Myocyte (in vitro differentiated cells): ENCODE measurements around the gene OR10T2. TPM values are rescaled to one million over a fixed set of nuclear protein-coding genes. Genes with fewer than 3 reads are reported as not detected.
"Not testable (repeated sequence)": the region's sequence is repeated elsewhere in the genome, so short reads cannot be mapped to it uniquely, and the experiment has no call there.

Source experiments
- DNase-seq: peaks from one replicate; pipeline ENCODE4 v3.0.0-alpha.2; 2012; ENCODE audit warnings: low read depth
- polyA plus RNA-seq: library from polyadenylated mRNA; unstranded; fragments of >200 nt; gene quantifications from one replicate; pipeline ENCODE4 v1.2.1, GENCODE V29; 2012; ENCODE audit warnings: missing spikeins
- total RNA-seq: library from RNA; depleted of rRNA; stranded (reverse); fragments of >200 nt; gene quantifications from 2 replicates; pipeline ENCODE4 v1.2.3, GENCODE V29; 2014

Gene OR10T2, protein sequence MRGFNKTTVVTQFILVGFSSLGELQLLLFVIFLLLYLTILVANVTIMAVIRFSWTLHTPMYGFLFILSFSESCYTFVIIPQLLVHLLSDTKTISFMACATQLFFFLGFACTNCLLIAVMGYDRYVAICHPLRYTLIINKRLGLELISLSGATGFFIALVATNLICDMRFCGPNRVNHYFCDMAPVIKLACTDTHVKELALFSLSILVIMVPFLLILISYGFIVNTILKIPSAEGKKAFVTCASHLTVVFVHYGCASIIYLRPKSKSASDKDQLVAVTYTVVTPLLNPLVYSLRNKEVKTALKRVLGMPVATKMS
- total RNA-seq = not detected in 2 replicates
- not detected for polyA plus RNA-seq

- peak; percentile 36 for DNase-seq
Observed at GRCh38 chr1:158398818-158399514, at the start of gene OR10T2. Gene OR10T2 (minus strand): TSS chr1:158399466. CDS start chr1:158399466, 0 bp downstream.

DNA sequence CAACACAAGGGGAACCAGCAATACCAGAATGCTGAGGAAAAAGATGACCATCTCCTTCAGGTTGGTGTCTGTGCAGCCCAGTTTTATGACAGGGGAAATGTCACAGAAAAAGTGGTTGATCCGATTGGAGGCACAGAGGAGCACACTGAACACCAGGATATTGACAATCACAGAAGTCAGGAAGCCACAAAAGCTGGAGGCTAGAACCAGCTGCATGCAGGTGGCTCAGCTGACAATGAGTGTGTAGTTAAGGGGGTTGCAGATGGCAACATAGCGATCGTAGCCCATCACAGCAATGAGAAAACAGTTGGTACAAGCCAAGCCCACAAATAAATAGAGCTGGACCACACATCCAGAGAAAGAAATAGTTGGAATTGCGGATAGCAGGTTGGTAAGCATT is 46.1 kb upstream of the OR10T2 start:
- DNase-seq = no peak

DNA sequence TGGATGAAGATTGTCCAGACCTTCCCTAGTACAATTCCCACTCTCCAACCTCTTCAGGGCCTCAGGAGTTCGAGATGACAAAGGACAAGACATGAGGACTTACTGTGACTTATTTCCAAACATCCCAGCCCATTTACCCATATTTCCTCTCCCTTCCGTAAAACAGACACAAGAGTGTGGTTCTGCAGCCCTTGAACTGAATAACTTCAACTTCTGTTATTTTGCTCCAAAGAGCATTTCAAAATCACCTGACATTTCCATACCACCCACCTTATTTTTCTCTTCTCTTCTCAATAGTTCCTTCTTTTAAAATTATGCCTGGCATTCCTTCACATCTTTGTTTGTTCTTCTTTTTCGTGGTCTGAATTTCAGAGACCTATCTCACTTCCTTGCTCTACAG is 35.5 kb upstream of the OR10T2 start:
- DNase-seq = no peak

- DNase-seq = not testable (repeated sequence)
Observed at GRCh38 chr1:158430163-158430562, 30.9 kb upstream of the OR10T2 start.

DNA sequence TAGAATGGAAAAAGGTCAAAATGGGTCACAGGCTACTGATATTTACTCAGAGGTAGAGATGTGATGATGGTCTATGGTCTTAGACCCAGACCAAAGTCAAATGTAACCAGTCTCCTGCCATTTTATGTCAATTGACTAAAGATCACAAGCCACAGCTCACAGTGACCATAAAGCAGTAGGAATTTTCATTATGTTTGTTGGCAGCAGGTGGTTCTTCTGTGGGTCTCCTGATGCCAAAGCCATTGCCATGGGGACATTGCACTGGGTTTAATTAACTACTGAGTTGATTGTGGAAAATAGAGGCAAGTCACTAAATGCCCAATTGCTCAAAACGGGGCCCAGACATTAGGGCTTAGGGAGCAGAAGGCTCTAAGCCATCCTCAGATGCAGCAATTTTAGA is 26.9 kb upstream of the OR10T2 start, which contains the start of gene OR10K2:
OR10K2 (minus strand) TSS at position 101 of the 400 bp plus-strand sequence. CDS start 5,371 bp downstream, outside the sequence.
- no peak for DNase-seq

DNA sequence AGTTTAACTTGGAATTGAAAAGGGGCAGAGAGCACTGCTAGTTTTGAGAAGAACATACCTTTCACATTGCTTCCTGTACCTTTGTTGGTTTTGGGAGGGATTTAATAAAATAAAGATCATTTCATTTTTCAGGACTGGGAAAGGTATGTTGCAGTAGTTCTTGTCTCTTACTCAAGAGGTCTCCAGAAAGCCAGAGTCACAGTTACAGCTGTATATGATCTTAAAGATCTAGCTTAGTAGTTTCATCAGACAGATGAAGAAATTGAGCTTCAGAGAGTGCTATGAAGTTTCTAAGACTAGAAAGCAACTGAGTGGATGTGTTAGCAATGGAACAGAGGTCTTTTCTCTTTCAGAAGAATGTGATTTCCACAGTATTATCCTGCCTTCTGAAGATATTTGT is 25.8 kb upstream of the OR10T2 start:
- no peak for DNase-seq

DNA sequence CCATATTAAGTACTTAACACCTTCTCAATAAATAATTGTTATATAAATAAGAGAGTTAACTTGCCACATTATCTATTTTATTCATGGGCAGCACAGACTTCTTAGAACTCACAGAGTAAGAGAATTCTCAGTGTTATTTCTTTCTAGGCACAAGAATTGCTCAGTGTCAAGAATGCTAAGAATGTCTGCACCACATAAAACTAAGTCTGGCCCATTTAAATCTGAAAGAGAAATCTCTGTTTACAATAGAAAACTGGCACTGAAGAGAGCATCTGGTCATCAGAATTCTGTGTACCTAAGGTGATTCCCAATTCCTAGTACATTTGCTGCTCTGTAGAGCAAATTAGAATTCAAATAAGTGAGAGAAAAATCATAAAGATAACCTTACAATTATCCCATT is 22.9 kb upstream of the OR10T2 start:
- DNase-seq = no peak

DNA sequence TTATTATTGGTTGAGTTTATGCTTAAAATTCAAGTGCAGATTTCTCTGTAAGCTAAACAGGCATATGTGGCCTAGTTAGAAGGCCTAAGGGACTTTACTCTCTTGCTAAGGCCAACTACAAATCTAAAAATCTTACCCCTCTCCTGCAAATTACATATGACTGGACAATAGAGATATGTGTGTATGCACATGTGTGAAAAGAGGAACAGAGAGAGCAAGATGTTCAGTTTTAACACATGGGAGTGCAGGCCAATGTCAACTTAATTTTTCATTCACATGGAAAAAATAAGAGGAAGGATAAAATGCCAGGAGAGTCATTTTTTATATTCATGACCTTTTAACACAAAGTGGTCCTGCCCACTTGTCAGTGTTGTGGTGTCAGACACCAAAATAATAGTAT is 18.3 kb upstream of the OR10T2 start:
- DNase-seq = no peak

GRCh38 chr1:158414651-158415345 is 15.5 kb upstream of the OR10T2 start:
- no peak for DNase-seq

- DNase-seq = no peak
Observed at GRCh38 chr1:158407092-158407491, 7.8 kb upstream of the OR10T2 start.

DNA sequence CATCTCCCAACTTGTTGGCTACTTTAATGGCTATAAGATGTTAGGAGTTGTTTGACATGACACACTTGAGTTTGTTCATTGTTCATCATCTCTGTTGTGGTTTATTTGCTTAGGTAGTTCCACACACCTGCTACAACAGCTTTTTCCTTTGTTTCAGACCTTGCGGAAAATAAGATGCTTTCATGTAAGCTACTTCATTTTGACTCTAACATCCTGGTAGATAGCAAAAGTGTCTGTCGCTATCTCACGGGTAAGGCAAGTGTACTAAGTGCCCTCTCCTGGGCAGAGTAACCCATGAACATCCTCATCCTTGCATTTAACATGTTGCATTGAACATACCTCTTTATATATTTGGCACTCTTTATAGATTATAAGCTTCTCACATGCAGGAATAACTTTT is 1.6 kb upstream of the OR10T2 start:
- DNase-seq = no peak

DNA sequence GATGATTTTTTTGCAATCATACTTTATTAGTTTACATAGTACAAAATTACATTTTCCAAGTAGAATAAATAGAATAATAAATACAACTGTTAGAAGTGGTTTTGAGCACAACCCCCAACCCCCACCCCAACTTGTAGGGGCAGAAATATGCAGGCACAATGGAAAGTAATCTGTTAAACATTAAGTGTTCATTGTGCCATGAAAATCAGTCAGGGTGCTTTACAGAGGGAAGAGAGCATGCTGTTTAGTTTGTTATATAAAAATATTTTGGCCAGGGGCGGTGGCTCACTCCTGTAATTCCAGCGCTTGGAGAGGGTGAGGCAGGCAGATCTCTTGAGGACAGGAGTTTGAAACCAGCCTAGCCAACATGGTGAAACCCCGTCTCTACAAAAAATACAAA is 2.6 kb downstream of the OR10T2 start:
- no peak for DNase-seq

GRCh38 chr1:158393476-158393875 is 5.8 kb downstream of the OR10T2 start:
- DNase-seq = no peak

DNA sequence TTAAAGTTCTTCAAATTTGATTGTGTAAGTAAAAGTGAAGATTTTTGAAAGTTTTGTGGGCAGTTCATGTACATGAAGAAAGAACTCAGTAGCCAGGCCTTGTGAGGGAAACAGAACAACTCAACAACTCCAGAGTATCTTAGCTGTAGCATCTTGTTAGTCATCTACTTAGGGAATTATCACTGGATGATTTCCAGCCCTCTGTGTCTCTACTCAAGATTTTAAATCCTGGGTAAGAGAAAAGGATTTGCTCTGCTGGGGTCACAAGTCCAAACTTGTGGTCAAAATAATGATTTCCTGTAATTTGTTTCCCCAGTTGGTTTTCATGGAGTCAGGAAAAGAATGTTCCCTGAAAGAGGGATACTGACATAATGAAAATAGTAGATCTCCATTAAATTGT is 8.2 kb downstream of the OR10T2 start:
- no peak for DNase-seq

DNA sequence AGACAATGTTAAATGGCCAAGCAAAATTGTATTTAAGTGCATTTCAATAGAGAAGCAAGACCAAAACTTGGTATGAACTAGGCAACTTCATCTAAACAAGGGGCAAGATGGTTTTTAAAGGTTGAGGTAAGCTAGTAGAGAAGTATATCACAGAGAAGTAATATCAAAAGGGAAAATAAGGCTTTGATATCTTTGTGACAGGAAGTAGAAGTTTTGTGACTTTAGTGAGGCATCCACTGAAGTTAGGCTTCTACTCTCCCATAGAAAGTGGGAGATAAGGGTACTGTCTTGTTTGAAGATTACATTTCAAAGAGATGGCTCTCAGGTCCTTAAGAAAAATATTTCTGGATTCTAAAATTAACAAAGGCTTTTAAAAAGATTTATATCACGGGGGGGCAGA is 8.9 kb downstream of the OR10T2 start:
- DNase-seq = no peak

DNA sequence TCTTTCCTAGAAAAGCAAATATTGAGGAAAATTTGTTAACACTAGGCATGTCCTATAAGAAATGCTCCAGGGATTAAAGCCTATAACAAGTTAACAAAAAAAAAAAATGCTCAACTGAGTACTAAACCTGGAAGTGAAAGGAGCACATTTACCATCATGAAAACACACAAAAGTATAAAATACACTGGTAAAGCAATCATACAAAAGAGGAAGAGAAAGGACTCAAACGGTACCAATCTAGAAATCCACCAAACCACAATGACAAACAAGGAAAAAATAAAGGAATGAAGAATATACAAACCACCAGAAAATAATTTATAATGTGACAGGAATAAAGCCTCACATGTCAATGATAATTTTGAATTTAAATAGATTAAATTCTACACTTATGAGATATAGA is 24.4 kb downstream of the OR10T2 start:
- DNase-seq = no peak

DNA sequence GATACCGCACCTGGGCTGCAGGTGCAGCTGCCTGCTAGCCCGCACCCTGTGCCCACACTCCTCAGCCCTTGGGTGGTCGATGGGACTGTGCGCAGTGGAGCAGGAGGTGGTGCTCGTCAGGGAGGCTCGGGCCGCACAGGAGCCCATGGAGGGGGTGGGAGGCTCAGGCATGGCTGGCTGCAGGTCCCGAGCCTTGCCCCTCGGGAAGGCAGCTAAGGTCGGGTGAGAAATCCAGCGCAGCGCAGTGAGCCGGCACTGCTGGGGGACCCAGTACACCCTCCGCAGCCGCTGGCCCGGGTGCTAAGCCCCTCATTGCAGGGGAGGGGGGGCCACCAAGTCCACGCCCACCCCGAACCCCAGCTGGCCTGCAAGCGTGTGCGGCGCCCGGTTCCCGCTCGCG is 25.2 kb downstream of the OR10T2 start:
- DNase-seq = not testable (repeated sequence)

DNA sequence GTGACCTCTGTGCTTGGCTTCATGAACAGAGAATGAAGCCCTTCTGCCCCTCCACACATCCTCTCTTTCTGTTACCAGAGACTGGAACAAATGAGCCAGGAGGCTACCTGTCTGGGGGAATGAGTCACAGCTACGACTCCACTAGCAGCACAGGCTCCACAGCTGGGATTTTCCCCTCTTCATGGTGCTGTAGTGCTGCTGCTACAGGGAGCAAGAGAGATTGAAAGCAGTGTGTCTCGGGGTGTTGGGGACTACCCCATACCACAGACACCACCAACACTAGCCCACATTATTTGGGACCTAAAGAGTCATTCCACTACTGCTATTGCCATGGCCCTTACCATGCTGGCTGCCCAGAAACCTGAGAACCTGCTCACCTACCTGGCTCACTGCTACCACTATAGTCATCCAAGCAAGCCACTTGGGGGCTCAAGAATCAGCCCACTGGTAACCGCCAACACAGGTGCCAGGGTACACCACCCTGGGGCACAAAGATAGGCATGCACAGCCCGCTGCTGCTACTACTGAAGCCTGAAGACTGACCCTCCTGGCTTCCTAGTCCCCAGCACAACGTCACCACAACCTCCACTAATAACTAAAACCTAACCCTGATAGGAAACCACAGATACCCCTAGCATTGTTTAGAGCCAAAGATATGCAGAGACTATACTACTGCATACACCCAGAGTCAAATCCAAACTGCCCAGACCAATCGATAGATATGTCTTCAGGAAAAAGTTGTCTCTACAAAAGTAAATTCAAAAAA is 27.9 kb downstream of the OR10T2 start:
- no peak for DNase-seq

DNA sequence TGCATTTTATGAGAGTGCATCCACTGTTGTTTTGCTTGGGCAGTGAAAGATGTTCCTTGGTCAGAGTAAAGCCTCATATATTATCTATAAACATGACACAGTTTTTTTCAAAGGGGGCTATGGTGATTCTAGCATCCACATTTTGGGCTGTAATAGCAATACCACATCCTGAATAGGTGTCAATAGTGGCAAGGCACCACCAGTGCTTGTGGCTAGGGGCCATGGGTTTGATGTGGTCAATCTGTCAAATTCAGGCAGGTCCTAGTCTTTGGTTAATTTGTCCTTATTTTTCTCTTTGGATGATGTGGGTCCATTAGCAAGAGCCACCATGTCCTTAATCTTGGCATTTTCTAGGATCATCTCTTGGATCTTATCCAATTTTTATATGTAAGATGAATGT is 32.5 kb downstream of the OR10T2 start:
- DNase-seq = no peak

- no peak for DNase-seq
Observed at GRCh38 chr1:158362941-158363340, 36.3 kb downstream of the OR10T2 start.

- no peak for DNase-seq
Observed at GRCh38 chr1:158362482-158362881, 36.8 kb downstream of the OR10T2 start.
